Activated CD4-positive, alpha-beta T cell treated with anti-CD3 and anti-CD28 coated beads, Interleukin-2, amount 10 ng/mL, durations not matched to agents 7 days and 5 days (primary cell): ENCODE results near the gene SLC38A3. TPM values are rescaled to one million over a fixed set of nuclear protein-coding genes. Genes with fewer than 3 reads are reported as not detected.

Experiments
- CTCF ChIA-PET: fragments of 350-600 bp; sonication (Branson Sonifier 250); formaldehyde crosslinking; loops from one replicate; lab custom pipeline; 2021; ENCODE audit warnings: antibody characterized with exemption; lab: Charles Lee
- POLR2A ChIA-PET: fragments of 350-600 bp; sonication (Branson Sonifier 250); formaldehyde crosslinking; loops from one replicate; lab custom pipeline; 2021; ENCODE audit warnings: antibody characterized with exemption; lab: Charles Lee
- DNase-seq: peaks from one replicate; pipeline ENCODE4 v3.0.0-alpha.2; 2020
- H3K27ac Mint-ChIP-seq: one replicate; pipeline ENCODE4 v1.8.0; 2021; ENCODE audit warnings: mild to moderate bottlenecking, moderate library complexity, mixed read lengths
- H3K27me3 Mint-ChIP-seq: one replicate; pipeline ENCODE4 v1.8.0; 2021; ENCODE audit warnings: mixed read lengths
- H3K36me3 Mint-ChIP-seq: one replicate; pipeline ENCODE4 v1.8.0; 2021; ENCODE audit warnings: low read depth, mixed read lengths
- H3K4me1 Mint-ChIP-seq: one replicate; pipeline ENCODE4 v1.8.0; 2021; ENCODE audit warnings: mixed read lengths
- H3K4me3 Mint-ChIP-seq: one replicate; pipeline ENCODE4 v1.8.0; 2021; ENCODE audit warnings: mild to moderate bottlenecking, moderate library complexity, mixed read lengths
- H3K9me3 Mint-ChIP-seq: one replicate; pipeline ENCODE4 v1.8.0; 2021; ENCODE audit warnings: mixed read lengths
- total RNA-seq, 2 experiments: library from RNA; stranded (reverse); gene quantifications; one replicate each; pipeline ENCODE4 v1.2.3, GENCODE V29; 2021

SLC38A3 gene
- total RNA-seq, 2 experiments from 2014 or later, result not detected

- ChIA-PET POLR2A (no interaction called here), CTCF (interaction anchor here (0.5 to 1.9 kb wide), 5 partner anchors 9 to 1412 kb away, joined by 3 to 8 read pairs (median 4); no protein-coding TSS in a partner anchor)
- H3K36me3 Mint-ChIP-seq, result no peaks in the 10 kb centered on the region
- H3K4me1 Mint-ChIP-seq, result peaks cover 4% of the 10 kb centered on the region
- H3K27me3 Mint-ChIP-seq, result no peaks in the 10 kb centered on the region
- H3K4me3 Mint-ChIP-seq, result no peak overlapping the region
- no peak for DNase-seq
- H3K9me3 Mint-ChIP-seq, result no peaks in the 10 kb centered on the region
- no peak overlapping the region for H3K27ac Mint-ChIP-seq
Observed at GRCh38 chr3:50172626-50173220, 32.3 kb upstream of the SLC38A3 start.

DNA sequence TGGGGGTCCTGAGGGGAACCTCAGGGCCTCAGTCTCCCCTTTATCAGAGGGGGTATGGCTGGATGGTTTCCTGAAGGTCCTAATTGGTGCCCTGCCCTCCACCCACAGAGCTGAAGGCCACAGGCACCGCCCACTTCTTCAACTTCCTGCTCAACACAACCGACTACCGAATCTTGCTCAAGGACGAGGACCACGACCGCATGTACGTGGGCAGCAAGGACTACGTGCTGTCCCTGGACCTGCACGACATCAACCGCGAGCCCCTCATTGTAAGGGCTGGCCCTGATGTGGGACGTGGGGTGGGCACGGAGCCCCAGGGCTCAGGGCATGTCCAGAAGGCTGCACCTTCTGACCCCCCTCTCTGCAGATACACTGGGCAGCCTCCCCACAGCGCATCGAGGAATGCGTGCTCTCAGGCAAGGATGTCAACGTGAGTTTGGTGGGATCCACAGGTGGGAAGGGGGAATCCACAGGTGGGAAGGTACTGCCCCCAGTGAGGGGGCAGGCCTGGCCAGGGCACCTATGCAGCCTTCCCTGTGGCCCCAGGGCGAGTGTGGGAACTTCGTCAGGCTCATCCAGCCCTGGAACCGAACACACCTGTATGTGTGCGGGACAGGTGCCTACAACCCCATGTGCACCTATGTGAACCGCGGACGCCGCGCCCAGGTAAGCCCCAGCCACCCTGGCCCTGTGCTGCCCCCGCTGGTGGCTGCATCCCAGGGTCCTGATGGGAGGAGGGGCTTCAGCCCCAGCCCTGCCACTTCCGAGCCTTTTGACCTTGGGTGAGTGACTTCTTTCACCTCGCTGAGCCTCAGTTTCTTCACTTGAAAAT is 31.2 kb upstream of the SLC38A3 start:
- CTCF ChIA-PET, result interaction anchor here (0.6 to 1.9 kb wide), 3 partner anchors 8 to 137 kb away, joined by 3 to 8 read pairs (median 3); no protein-coding TSS in a partner anchor
- Mint-ChIP-seq H3K36me3 (no peaks in the 10 kb centered on the region), H3K27me3 (no peaks in the 10 kb centered on the region), H3K4me3 (no peak overlapping the region), H3K4me1 (peaks cover 4% of the 10 kb centered on the region), H3K9me3 (no peaks in the 10 kb centered on the region), H3K27ac (no peak overlapping the region)
- DNase-seq, result no peak
- POLR2A ChIA-PET, result no interaction called here

DNA sequence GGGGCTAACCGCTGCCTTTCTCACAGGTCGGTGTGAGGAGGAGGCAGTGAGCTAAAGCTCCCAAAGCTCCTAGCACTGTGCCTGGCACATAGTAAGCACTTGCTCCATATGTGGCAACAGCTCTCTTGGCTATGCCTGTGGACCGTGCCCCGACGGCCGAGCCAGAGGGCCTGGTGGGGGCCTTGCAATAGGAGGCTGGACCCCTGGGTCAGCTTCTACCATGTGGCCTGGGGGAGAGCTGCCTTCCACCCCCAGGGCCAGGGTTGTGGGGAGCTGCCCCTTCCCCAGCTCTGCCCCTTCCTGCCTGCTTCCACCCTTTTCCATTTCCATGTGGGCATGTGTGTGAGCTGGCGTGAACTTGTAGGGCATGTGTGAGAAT is 30.6 kb upstream of the SLC38A3 start:
- Mint-ChIP-seq H3K27me3 (no peaks in the 10 kb centered on the region), H3K36me3 (no peaks in the 10 kb centered on the region), H3K9me3 (no peaks in the 10 kb centered on the region), H3K4me1 (peaks cover 4% of the 10 kb centered on the region), H3K27ac (no peak overlapping the region), H3K4me3 (no peak overlapping the region)
- POLR2A ChIA-PET, result no interaction called here
- no peak for DNase-seq
- CTCF ChIA-PET, result interaction anchor here (0.6 to 0.8 kb wide), 2 partner anchors 20 to 138 kb away, joined by 3 read pairs; no protein-coding TSS in a partner anchor

- POLR2A ChIA-PET, result no interaction called here
- CTCF ChIA-PET, result no interaction called here
- Mint-ChIP-seq H3K9me3 (no peaks in the 10 kb centered on the region), H3K27ac (no peak overlapping the region), H3K36me3 (no peaks in the 10 kb centered on the region), H3K4me1 (peaks cover 4% of the 10 kb centered on the region), H3K4me3 (no peak overlapping the region), H3K27me3 (peaks cover 3% of the 10 kb centered on the region)
- DNase-seq, result no peak
Observed at GRCh38 chr3:50174947-50175524, 30.0 kb upstream of the SLC38A3 start.

DNA sequence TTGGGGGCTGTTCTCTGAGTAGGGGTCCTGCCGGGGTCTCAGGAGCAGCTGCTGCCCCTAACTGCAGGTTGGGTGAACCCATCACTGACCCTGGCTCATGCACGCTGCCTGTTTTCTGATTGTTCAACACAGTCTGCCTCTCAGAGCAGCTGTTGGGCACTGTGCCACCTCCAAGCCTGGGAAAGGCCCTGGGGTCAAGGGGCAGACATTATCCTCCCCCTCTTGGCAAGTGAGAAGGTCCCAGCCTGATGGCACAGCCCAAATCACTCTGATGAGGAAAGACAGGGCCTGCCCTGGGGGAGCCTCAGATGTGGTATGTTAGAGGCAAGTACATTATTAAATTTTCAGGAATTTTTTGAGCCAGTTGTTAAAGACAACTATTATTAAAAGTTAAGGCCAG is 27.7 kb upstream of the SLC38A3 start:
- Mint-ChIP-seq H3K4me1 (peaks cover 4% of the 10 kb centered on the region), H3K9me3 (no peaks in the 10 kb centered on the region), H3K27ac (no peak overlapping the region), H3K36me3 (no peaks in the 10 kb centered on the region), H3K4me3 (no peak overlapping the region), H3K27me3 (peaks cover 3% of the 10 kb centered on the region)
- ChIA-PET CTCF (no interaction called here), POLR2A (no interaction called here)
- no peak for DNase-seq

GRCh38 chr3:50179710-50180109 is 25.4 kb upstream of the SLC38A3 start:
- H3K4me1 Mint-ChIP-seq, result no peaks in the 10 kb centered on the region
- no peak for DNase-seq
- ChIA-PET CTCF (interaction anchor here (1.0 to 1.6 kb wide), 2 partner anchors 15 to 45 kb away, joined by 4 to 6 read pairs; no protein-coding TSS in a partner anchor), POLR2A (no interaction called here)
- no peaks in the 10 kb centered on the region for H3K36me3 Mint-ChIP-seq
- no peak overlapping the region for H3K4me3 Mint-ChIP-seq
- H3K9me3 Mint-ChIP-seq, result no peaks in the 10 kb centered on the region
- no peak overlapping the region for H3K27ac Mint-ChIP-seq
- peaks cover 3% of the 10 kb centered on the region for H3K27me3 Mint-ChIP-seq

GRCh38 chr3:50181985-50182384 is 23.1 kb upstream of the SLC38A3 start:
- H3K4me3 Mint-ChIP-seq, result no peak overlapping the region
- H3K27ac Mint-ChIP-seq, result no peak overlapping the region
- peaks cover 3% of the 10 kb centered on the region for H3K27me3 Mint-ChIP-seq
- no peaks in the 10 kb centered on the region for H3K9me3 Mint-ChIP-seq
- no peak for DNase-seq
- CTCF ChIA-PET, result interaction anchor here (2.7 kb wide), 1 partner anchor 9 kb away, joined by 8 read pairs; no protein-coding TSS in a partner anchor
- H3K36me3 Mint-ChIP-seq, result no peaks in the 10 kb centered on the region
- H3K4me1 Mint-ChIP-seq, result no peaks in the 10 kb centered on the region
- POLR2A ChIA-PET, result no interaction called here

DNA sequence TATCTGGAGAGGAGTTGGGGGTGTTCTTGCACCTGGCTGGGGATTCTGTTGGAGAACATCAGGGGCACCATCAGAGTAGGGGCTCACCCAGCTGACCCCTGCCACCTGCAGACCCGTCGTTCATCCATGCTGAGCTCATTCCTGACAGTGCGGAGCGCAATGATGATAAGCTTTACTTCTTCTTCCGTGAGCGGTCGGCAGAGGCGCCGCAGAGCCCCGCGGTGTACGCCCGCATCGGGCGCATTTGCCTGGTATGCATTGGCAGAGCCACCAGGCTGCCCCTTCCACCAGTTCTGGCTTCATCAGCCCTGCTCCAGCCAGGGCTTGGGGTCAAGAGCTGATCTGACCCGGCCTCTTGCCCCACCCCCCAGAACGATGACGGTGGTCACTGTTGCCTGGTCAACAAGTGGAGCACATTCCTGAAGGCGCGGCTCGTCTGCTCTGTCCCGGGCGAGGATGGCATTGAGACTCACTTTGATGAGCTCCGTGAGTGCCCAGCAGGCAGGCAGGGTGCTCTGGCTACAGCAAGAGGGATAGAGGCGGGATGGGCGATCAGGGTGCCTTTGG is 22.5 kb upstream of the SLC38A3 start:
- POLR2A ChIA-PET, result no interaction called here
- Mint-ChIP-seq H3K27me3 (peaks cover 3% of the 10 kb centered on the region), H3K4me1 (no peaks in the 10 kb centered on the region), H3K36me3 (no peaks in the 10 kb centered on the region), H3K9me3 (no peaks in the 10 kb centered on the region), H3K27ac (no peak overlapping the region), H3K4me3 (no peak overlapping the region)
- CTCF ChIA-PET, result interaction anchor here (0.6 to 2.7 kb wide), 4 partner anchors 10 to 316 kb away, joined by 3 to 8 read pairs (median 3); no protein-coding TSS in a partner anchor
- DNase-seq, result no peak

GRCh38 chr3:50183755-50184154 is 21.3 kb upstream of the SLC38A3 start:
- DNase-seq, result no peak
- CTCF ChIA-PET, result interaction anchor here (1.1 to 1.4 kb wide), 3 partner anchors 8 to 11 kb away, joined by 3 read pairs; no protein-coding TSS in a partner anchor
- no peaks in the 10 kb centered on the region for H3K36me3 Mint-ChIP-seq
- H3K9me3 Mint-ChIP-seq, result no peaks in the 10 kb centered on the region
- H3K27ac Mint-ChIP-seq, result no peak overlapping the region
- POLR2A ChIA-PET, result no interaction called here
- H3K4me1 Mint-ChIP-seq, result no peaks in the 10 kb centered on the region
- peaks cover 3% of the 10 kb centered on the region for H3K27me3 Mint-ChIP-seq
- H3K4me3 Mint-ChIP-seq, result no peak overlapping the region

DNA sequence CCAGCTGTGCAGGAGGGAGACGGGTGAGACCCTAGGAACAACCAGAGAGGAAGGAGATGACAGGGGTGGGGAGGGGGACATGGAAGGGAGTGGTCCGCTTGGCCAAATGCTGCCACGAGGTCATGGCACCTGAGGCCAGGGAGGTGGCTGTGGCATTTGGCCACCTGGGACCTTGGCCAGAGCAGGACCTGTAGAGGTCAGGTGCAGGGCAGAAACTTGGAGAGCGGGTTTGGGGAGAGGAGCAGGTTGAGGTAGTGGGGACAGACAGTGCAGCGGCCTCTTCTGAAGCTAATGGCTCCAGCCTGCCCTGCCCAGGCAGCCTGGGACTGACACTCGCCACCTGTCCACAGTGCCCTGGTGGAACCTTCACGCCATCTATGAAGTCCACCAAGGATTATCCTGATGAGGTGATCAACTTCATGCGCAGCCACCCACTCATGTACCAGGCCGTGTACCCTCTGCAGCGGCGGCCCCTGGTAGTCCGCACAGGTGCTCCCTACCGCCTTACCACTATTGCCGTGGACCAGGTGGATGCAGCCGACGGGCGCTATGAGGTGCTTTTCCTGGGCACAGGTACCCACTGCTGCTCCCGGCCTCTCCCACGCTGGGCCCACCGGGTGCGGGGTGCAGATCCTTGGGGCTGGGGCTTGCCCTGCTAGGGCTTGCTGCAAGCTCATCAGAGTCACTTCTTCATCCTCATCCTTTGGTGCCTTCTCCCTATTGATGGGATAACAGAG is 20.7 kb upstream of the SLC38A3 start:
- DNase-seq, result no peak

GRCh38 chr3:50185230-50185629 is 19.8 kb upstream of the SLC38A3 start:
- Mint-ChIP-seq H3K27me3 (no peaks in the 10 kb centered on the region), H3K36me3 (no peaks in the 10 kb centered on the region), H3K9me3 (no peaks in the 10 kb centered on the region), H3K27ac (no peak overlapping the region), H3K4me3 (no peak overlapping the region), H3K4me1 (no peaks in the 10 kb centered on the region)
- no peak for DNase-seq
- POLR2A ChIA-PET, result no interaction called here
- CTCF ChIA-PET, result interaction anchor here (0.9 kb wide), 1 partner anchor 31 kb away, joined by 3 read pairs; no protein-coding TSS in a partner anchor

More for the DNA sequence above, 20.7 kb upstream of the SLC38A3 start:
- ChIA-PET POLR2A (no interaction called here), CTCF (interaction anchor here (0.6 to 1.4 kb wide), 4 partner anchors 8 to 96 kb away, joined by 3 read pairs; no protein-coding TSS in a partner anchor)
- no peaks in the 10 kb centered on the region for H3K36me3 Mint-ChIP-seq
- H3K27ac Mint-ChIP-seq, result no peak overlapping the region
- no peak overlapping the region for H3K4me3 Mint-ChIP-seq
- no peaks in the 10 kb centered on the region for H3K4me1 Mint-ChIP-seq
- H3K27me3 Mint-ChIP-seq, result peaks cover 3% of the 10 kb centered on the region
- no peaks in the 10 kb centered on the region for H3K9me3 Mint-ChIP-seq

GRCh38 chr3:50186096-50186495 is 19.0 kb upstream of the SLC38A3 start:
- ChIA-PET CTCF (no interaction called here), POLR2A (interaction anchor here (0.5 kb wide), 1 partner anchor 106 kb away, joined by 5 read pairs; no protein-coding TSS in a partner anchor)
- H3K4me3 Mint-ChIP-seq, result no peak overlapping the region

More at GRCh38 chr3:50186096-50186495, 19.0 kb upstream of the SLC38A3 start:
- Mint-ChIP-seq H3K9me3 (no peaks in the 10 kb centered on the region), H3K27ac (no peak overlapping the region), H3K4me1 (no peaks in the 10 kb centered on the region), H3K36me3 (no peaks in the 10 kb centered on the region), H3K27me3 (no peaks in the 10 kb centered on the region)
- DNase-seq, result no peak
